Bone marrow (tissue), 2 donors: ENCODE results near the gene TENM3.

Experiments
- DNase-seq, 2 donors: peaks; one replicate each; lab custom pipeline; 2025; lab: John Stamatoyannopoulos, UW

TENM3 gene

GRCh38 chr4:182518421-182518820 is 275.2 kb downstream of the TENM3 start:
- DNase-seq: no peak

DNA sequence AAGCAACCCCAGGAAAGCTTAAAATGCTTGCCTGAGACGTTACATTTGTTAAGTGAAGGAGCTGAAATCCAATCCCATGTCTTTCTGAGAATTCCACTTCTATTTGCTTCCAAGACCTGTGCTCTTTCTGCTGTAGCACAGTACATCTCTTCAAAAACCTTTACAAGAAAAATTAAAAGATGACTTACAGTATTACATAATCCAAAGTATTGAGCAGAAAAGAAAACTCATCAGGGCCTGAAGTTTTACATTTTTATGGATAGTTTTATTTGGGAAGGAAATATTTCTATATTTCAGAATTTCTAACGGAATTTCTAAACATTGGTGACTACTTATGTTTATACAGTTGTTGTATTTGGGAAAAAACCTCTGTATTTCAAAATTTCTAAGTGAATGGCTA is 276.3 kb downstream of the TENM3 start:
- no peak for DNase-seq

DNA sequence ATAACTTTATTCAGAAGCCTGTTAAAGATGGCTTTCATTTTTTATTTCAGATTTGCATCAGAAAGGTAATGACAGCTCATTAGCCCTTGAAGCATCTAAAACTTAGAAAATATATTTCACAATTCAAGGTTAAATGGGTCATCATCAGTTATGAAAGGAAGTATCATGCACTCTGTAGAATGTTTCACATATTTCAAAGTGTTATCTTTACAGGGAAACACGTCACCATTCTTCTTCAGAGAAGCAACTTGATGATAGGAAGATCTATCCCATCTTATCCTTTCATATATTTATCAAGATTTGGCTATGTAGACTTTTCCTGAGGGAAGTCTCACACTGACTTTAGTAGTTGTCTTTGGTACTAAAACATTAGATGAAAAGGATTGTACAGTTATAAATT is 277.8 kb downstream of the TENM3 start:
- no peak for DNase-seq

DNA sequence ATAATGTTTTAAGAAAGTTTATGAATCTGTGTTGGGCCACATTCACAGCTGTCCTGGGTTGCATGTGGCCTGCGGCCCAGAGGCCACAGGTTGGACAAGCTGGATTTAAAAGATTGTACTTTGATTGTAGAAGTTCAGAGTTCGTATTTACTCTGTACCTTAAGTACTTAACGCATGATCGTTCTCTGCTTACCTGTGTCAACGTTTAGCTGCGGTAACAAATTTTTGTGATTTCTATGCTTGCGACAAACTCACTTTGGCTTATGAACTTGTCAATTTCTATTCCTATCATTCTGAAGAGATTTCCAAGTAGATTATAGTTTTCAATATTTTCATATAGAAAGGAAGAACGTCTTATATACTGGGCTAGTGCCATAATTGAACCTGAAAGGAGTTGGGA is 285.6 kb downstream of the TENM3 start:
- DNase-seq: no peak

GRCh38 chr4:182530451-182530850 is 287.2 kb downstream of the TENM3 start:
- DNase-seq: no peak

- no peak for DNase-seq
These were observed 288.5 kb downstream of the TENM3 start for GRCh38 chr4:182531555-182532162.

- no peak for DNase-seq
These were observed 289.2 kb downstream of the TENM3 start for GRCh38 chr4:182532441-182532840.

GRCh38 chr4:182533964-182534363 is 290.8 kb downstream of the TENM3 start:
- DNase-seq: no peak

DNA sequence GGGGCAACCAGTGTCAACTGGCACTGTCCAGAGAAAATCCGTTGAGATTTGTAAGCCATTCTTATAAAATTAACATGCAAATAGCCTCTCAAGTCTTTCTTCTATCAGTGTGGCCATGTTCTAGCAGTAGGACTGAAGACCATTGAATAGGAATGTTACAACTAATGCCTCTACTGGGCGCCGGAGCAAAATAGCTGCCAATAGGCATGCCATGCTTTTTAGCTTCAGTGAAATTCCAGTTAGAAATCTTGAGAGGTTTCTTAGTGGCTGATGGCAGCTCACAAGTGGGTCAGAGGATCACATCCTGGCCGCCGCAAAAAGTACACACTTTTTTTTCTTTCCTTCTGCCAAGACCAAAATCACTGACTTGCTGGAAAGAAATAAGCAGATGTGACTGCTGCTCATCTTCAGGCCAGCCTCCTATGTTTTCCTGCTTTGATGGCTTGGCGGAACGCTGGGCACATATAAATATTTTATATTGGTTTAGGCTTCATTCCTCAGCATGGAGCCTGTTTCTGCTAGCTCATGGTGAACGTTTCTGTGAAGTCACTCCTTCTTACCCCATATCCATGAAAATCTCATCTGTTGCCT is 293.1 kb downstream of the TENM3 start:
- no peak for DNase-seq

- DNase-seq: no peak
These were observed 294.0 kb downstream of the TENM3 start for GRCh38 chr4:182537031-182537795.

DNA sequence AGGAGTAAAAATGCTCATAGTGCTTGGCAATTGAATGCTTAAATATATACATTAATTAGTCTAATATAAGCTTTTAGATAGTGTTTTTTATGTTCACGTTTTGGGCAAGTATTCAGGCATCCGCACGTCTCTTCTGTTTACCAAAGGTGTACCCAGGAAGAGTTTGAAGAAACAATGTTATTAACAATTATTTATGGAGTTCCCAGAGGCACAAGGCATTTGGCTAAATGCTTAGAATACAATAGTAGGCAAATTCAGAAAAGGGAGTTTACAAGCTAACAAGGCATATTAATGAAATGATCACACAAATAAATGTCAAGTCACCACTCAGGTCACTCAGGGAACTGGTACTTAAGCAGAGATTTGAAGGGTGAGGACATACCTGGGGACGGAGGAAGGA is 294.8 kb downstream of the TENM3 start:
- DNase-seq: no peak

DNA sequence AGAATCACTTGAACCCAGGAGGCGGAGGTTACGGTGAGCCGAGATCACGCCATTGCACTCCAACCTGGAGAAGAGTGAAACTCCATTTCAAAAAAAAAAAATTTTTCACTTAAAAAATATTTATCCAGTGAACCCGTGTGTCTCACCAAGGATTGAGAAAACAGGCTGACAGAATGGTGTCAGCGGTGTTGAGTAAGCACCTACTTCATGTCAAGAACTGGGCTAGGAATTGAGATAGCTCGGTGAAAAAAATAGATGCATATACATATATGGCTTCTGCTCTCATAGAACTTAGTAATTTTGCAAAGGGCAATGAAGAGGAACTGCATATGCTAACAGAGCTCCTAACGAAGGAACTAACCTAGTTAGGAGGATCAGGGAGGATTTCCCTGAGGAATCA is 297.3 kb downstream of the TENM3 start:
- DNase-seq: no peak

DNA sequence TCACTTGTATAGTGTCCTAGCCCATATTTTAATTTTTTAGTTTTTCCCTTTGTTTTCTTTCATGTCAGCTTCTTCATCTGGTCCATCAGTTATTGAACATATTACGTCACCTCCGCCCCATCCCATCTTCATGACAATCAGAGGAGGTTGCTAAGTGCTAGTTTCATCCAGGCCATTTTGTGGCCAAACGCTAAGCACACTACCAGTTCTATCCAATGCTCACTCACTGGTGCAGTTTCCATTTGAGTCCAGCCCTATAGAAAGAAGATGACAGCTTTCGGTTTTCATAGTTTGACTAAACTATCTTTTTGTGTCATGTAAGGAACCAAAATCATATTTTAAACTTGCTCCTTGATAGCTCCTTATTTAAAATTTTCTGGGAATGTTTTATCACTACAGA is 304.2 kb downstream of the TENM3 start:
- no peak for DNase-seq

GRCh38 chr4:182548156-182548555 is 305.0 kb downstream of the TENM3 start:
- DNase-seq: no peak

- DNase-seq: no peak
These were observed 306.2 kb downstream of the TENM3 start for GRCh38 chr4:182549356-182549755.

GRCh38 chr4:182552948-182553347 is 309.7 kb downstream of the TENM3 start:
- DNase-seq: no peak

- no peak for DNase-seq
These were observed 310.5 kb downstream of the TENM3 start for GRCh38 chr4:182553653-182554052.

GRCh38 chr4:182554736-182555135 is 311.5 kb downstream of the TENM3 start:
- DNase-seq: no peak

- DNase-seq: no peak
These were observed 312.8 kb downstream of the TENM3 start for GRCh38 chr4:182555997-182556418.

DNA sequence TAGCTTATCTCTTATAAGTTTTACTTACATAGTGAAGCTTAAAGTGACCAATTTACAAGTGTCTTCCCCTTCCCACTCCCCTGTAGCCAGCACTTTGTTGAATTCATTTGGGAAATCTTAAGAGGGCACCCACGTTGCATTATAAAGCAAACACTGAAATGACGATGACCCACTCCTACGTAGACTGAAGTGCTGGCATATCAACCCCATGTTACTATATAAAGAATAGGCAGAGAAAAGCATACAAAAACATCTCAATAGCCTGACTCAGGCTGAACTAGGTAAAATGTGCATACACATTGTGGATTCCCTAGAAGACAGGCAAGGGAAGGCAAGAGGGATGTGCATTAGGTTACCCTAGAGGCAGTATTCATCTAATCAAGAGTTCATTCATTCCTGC is 313.4 kb downstream of the TENM3 start:
- DNase-seq: no peak

DNA sequence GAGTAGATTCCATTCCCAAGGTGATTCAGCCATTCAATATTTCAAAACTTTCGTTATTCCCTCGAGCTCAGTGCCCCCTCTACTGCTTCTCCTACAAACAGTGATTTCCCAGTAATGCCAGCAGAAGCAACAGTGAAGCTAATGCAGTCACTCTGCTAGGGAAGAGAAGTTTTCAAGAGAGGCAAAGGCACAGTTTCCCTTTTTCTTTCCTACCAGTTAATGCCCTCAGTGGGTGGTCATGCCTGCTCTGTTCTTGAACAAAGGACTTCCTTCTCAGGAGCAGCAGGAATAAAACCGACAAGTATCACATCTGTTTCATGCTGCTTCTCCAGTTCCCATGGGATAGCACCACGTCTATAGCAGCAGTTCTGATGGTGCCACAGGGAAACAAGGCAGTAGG is 317.2 kb downstream of the TENM3 start:
- no peak for DNase-seq

DNA sequence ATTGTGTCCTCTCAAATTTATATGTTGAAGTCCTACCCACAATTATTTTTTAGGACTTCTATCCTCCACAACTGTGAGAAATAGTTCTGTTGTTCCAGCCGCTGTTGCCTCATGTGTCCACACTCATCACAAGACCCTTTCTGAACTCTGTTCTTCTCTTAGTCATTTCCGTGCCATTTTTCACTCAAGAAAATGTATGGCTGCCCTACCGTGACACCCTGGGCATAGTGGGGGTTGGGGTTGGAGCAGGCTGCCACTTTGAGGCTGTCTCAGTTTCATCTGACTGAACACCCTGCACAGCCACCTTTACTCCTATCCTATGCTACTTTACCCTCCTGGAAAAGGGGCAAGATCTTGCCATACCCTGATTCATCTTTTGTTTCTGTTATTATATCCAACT is 319.1 kb downstream of the TENM3 start:
- DNase-seq: no peak

GRCh38 chr4:182564724-182565369 is 321.6 kb downstream of the TENM3 start:
- no peak for DNase-seq
